ENCODE results near the gene ARMH2. TPM values are rescaled to one million over a fixed set of nuclear protein-coding genes. Genes with fewer than 3 reads are reported as not detected.
A peak's percentile ranks its signal among the peaks of the same experiment; 100 is the strongest.

Gene ARMH2
- total and polyA plus RNA-seq, 9 of the 15 experiments (the other 6 are each of a cell fraction or from before 2014, with no cell fraction given) = not detected

DNA sequence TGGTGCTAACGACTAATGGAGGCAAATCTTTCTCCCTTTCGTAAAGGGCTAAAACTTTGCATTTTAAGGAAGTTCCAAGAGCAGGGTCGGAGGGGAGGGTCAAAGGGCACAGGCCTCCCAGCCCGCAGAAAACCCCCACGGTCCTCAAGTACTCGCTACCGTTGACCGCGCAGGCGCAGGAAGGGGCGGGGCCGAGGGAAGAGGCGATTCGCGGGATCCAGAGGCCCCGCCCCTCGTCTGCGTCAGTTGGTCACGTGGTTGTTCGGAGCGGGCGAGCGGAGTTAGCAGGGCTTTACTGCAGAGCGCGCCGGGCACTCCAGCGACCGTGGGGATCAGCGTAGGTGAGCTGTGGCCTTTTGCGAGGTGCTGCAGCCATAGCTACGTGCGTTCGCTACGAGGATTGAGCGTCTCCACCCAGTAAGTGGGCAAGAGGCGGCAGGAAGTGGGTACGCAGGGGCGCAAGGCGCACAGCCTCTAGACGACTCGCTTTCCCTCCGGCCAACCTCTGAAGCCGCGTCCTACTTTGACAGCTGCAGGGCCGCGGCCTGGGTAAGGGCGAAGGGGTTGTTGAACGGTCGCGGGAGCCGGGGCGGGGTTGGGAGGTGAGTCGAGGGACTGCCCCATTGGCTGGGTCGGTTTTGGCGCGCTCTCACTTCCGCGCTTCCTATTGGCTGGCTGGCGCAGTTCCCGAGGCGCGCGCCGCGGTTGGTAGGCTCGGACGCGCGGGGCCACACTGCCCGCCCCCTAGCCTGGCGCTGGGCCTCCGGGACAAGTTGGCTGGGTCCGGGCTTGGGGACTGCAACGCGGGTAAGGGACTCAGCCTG, 23.8 kb downstream of the ARMH2 start, which contains the start of gene GMNN (continued):
- TF ChIP-seq, protein P1, sequence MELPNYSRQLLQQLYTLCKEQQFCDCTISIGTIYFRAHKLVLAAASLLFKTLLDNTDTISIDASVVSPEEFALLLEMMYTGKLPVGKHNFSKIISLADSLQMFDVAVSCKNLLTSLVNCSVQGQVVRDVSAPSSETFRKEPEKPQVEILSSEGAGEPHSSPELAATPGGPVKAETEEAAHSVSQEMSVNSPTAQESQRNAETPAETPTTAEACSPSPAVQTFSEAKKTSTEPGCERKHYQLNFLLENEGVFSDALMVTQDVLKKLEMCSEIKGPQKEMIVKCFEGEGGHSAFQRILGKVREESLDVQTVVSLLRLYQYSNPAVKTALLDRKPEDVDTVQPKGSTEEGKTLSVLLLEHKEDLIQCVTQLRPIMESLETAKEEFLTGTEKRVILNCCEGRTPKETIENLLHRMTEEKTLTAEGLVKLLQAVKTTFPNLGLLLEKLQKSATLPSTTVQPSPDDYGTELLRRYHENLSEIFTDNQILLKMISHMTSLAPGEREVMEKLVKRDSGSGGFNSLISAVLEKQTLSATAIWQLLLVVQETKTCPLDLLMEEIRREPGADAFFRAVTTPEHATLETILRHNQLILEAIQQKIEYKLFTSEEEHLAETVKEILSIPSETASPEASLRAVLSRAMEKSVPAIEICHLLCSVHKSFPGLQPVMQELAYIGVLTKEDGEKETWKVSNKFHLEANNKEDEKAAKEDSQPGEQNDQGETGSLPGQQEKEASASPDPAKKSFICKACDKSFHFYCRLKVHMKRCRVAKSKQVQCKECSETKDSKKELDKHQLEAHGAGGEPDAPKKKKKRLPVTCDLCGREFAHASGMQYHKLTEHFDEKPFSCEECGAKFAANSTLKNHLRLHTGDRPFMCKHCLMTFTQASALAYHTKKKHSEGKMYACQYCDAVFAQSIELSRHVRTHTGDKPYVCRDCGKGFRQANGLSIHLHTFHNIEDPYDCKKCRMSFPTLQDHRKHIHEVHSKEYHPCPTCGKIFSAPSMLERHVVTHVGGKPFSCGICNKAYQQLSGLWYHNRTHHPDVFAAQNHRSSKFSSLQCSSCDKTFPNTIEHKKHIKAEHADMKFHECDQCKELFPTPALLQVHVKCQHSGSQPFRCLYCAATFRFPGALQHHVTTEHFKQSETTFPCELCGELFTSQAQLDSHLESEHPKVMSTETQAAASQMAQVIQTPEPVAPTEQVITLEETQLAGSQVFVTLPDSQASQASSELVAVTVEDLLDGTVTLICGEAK (IDR thresholded peaks at IDR 0.05) = no peak; the same call in 1 of the 2 replicates
- TF ChIP-seq, protein P1 (CRISPR knock-in tag; IDR thresholded peaks at IDR 0.05) = no peak
- TF ChIP-seq RBBP5 (IDR thresholded peaks at IDR 0.05; ENCODE audit: borderline replicate concordance, insufficient read depth, low read length, poor library complexity, severe bottlenecking) (peak; percentile 97), POLR2G (IDR thresholded peaks at IDR 0.05; ENCODE audit: low read depth, low read length) (peak; percentile 97), ZNF589 (CRISPR knock-in tag; IDR thresholded peaks at IDR 0.05; ENCODE audit: low read depth) (peak; percentile 69; the same call in 1 of the 2 replicates), ZKSCAN8 (CRISPR knock-in tag; IDR thresholded peaks at IDR 0.05) (no peak), TAF15 (IDR thresholded peaks at IDR 0.05; ENCODE audit: low read depth, low read length) (no peak), ARID1B (IDR thresholded peaks at IDR 0.05) (peak; percentile 55; the same call in 1 of the 2 replicates), ADNP (tag; IDR thresholded peaks at IDR 0.05) (no peak), CBFB (CRISPR knock-in tag; IDR thresholded peaks at IDR 0.05) (peak; percentile 78)
- TF ChIP-seq, protein P2, sequence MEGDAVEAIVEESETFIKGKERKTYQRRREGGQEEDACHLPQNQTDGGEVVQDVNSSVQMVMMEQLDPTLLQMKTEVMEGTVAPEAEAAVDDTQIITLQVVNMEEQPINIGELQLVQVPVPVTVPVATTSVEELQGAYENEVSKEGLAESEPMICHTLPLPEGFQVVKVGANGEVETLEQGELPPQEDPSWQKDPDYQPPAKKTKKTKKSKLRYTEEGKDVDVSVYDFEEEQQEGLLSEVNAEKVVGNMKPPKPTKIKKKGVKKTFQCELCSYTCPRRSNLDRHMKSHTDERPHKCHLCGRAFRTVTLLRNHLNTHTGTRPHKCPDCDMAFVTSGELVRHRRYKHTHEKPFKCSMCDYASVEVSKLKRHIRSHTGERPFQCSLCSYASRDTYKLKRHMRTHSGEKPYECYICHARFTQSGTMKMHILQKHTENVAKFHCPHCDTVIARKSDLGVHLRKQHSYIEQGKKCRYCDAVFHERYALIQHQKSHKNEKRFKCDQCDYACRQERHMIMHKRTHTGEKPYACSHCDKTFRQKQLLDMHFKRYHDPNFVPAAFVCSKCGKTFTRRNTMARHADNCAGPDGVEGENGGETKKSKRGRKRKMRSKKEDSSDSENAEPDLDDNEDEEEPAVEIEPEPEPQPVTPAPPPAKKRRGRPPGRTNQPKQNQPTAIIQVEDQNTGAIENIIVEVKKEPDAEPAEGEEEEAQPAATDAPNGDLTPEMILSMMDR (IDR thresholded peaks at IDR 0.05 in 2 of 3, conservative IDR thresholded peaks at IDR 0.05 in 1 of 3; ENCODE audit: insufficient read depth in 2 of 3, low read depth in 1 of 3, low read length in 3 of 3) = no peak
- TF ChIP-seq, protein P3, sequence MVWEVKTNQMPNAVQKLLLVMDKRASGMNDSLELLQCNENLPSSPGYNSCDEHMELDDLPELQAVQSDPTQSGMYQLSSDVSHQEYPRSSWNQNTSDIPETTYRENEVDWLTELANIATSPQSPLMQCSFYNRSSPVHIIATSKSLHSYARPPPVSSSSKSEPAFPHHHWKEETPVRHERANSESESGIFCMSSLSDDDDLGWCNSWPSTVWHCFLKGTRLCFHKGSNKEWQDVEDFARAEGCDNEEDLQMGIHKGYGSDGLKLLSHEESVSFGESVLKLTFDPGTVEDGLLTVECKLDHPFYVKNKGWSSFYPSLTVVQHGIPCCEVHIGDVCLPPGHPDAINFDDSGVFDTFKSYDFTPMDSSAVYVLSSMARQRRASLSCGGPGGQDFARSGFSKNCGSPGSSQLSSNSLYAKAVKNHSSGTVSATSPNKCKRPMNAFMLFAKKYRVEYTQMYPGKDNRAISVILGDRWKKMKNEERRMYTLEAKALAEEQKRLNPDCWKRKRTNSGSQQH (CRISPR knock-in tag; IDR thresholded peaks at IDR 0.05) = peak; percentile 82; the same call in 1 of the 2 replicates

Data from K562 (cell line).